ENCODE data around the gene MED4.
"Not testable (repeated sequence)": the region's sequence is repeated elsewhere in the genome, so short reads cannot be mapped to it uniquely, and the experiment has no call there.

The MED4 gene

DNA sequence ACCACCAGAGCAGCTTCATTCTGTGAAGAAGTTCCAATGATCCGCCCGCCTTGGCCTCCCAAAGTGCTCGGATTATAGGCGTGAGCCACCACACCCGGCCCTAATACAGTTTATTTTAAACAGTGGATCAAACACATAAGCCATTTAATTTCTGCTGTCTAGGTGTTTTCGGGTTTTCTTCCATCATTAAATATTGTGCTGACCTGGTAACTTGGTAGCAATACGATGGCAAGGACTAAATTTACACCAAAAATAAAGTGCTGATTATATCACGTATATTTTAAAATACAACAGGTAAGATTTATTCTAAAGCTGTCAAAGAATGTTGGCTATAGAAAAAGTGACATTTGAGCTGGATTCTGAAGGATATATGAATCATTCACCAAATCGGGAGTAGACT lies 1.3 kb downstream of the MED4 start:
- DNase-seq, result no peak

DNA sequence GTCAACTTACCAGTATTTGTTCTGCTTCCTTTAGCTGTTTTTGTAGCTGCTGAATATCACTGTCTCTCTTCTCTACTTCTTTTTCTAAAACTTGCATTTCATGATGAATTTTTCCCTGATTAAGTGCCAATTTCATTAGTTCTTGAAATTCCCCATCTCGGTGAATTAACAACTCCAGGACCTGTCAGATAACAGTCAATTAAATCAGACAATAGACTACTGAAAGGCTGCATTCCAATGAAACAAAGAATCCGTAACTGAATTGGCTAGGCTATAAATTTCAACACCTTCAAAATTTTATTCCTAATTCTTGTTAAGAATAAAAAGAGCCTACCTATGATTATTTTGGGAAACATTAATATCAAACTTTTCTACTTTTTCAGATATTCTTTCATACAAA lies 8.6 kb downstream of the MED4 start:
- DNase-seq, result no peak

DNA sequence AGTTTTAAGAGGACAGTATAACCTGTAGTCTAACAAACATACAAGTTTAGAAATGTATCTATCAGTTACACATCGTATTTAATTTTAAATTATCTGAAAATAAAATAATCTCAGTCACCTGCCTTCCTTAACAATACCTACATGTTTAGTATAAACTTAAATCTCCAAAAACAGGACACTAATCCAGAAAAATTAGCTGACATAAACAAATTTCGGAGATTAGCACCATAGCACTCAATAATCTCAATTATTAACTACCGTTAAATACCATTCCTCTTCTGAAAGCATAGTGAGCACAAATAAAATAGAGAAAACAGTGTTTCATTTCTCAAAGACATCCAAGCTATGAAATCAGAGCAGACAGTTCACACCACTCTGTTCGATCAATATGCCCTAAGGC lies 13.2 kb downstream of the MED4 start:
- DNase-seq, result no peak

DNA sequence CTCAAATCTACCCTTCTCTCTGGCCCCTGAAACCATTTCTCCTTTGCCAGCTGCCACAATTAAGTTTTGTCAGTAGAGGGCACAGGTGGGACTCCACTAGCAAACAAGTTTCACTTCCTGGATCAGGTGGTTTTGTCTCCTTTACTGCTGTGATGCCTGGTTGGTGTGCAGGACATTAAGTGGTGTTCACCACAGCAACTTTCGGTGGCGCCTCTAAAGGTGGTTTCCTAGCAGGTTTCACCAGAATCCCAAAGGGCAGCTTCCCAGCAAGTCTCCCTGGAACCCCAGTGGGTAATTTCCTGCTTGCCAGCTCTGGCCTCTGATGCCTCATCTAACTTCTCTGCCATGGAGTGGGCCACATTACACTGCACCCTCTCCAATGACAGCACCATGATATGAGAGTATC lies 16.6 kb downstream of the MED4 start:
- no peak for DNase-seq

DNA sequence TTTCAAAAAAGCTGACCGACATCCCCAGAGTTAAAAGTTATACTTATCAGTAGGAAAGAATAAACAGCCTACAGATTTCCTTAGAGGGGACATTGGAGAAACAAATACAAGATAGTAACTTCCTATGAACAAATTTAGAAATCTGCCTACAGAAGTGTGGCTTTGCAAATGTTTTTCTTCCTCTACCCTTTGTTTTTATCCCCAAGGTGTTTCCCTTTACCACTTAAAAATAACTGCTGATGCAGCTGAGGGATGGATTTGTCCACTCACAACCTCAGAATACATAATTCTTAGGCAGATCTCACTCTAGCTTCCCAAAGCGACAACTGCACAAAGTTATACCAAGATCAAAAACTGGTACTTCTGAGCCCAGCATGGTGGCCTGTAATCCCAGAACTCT lies 20.9 kb downstream of the MED4 start:
- DNase-seq, result no peak

DNA sequence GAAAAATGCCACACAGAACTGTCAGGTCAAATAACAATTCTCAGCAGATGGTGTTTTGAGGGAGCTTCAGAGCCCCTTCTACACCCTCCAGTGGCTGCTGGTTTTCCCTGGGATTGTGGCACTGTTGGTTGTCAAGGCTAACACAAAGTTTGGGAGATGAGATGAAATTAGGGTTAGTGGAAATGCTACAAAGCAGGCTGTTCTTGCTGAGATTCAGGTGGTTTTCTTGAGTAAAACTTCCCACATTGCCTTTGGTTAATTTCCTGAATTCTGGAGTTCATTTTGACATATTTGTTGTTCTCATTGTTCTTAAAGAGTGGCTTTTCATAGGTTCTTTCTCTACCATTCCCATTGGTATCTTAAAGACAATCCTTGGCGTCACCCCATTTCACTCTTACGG lies 22.1 kb downstream of the MED4 start:
- DNase-seq, result no peak

DNA sequence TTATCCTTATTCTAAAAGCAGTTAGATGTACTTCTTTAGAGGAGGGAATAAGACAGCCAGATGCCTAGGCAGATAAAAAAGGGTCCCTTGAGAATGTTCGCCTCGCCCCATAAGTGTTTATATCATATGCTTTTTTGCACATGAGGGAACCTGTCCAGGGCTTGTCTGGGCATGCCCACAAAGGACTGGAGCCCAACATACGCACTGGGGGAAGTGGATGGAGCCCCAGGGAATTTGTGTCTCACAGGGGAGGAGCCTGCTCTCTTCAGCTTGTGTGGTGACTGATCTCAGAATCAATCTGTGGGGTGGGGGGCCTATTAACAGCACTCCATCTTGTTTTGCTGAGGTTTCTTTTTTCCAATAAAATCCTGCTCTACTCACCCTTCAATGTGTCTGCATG lies 22.6 kb downstream of the MED4 start:
- no peak for DNase-seq

DNA sequence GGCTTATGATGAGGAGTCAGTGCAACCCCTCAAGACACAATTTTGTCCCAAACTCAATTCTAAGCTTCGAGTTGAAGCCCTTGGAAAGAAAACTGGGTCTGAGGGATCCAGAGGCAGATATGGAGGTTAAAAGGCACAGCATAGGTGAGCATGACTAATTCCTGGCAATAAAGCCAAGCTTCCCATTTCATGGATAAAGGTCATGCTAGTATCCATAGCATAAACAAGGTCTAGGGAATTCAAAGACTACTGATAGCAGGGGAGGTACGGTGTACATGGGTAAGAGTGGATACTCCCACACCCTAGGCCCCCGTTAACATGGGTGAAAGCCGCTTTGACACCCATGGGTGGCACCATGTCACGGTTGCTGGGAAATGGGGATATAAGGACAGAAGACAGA lies 24.0 kb downstream of the MED4 start:
- no peak for DNase-seq

DNA sequence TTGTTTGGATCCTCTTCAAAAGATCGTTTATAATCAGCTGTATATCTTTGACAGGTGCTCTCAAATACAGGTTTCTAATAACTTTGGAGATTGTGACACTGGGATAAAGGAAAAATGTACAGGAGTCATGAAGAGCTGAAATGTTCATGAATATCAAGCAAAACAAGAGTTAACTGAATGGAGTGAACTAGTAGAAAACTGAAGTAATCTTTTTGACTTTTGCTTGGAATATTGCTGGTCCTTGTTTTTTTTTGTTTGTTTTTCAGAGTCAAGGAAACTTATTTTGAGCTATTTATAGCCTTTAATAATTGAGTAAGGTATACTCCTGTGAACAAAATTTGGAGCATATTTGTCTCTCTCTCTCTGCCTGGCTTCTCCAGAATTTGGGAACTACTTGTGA lies 25.3 kb downstream of the MED4 start:
- DNase-seq, result no peak

DNA sequence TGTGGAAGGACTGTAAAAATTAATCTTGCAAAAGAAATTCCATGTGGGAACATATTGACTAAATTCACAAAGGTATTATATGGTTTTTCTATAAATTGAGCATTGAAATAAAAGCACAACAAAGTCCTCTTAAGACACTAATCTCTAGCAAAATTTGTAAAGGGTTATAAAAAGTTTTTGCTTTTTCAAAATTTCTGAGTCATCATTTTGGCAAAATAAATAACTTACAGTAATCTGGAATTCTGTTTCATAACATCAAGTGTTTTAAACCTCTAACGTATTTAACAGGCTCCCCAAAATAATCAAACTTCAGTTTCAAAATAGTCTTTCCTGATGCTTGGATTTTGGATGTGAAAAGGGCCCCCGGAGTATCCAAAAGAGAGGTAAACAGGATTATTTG lies 26.0 kb downstream of the MED4 start:
- no peak for DNase-seq

DNA sequence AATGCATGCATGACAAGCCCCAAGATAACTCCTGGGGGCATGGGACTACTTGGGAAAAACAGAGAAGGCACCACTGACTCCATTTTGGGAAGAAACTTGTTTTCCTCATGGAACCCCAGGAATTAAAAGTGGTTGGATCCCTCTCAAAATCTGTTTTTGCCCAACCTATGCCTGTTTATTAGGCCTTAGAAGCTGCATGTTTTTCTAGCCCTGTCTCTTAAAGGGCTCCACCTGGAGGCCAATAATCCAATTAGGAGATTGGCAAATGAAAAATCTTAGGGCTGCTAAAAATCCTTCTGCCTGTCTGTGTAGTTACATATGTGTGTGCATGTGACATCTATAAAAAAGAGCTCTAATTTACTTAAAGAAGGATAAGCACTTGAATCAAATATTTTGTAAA lies 26.9 kb downstream of the MED4 start:
- DNase-seq, result no peak

DNA sequence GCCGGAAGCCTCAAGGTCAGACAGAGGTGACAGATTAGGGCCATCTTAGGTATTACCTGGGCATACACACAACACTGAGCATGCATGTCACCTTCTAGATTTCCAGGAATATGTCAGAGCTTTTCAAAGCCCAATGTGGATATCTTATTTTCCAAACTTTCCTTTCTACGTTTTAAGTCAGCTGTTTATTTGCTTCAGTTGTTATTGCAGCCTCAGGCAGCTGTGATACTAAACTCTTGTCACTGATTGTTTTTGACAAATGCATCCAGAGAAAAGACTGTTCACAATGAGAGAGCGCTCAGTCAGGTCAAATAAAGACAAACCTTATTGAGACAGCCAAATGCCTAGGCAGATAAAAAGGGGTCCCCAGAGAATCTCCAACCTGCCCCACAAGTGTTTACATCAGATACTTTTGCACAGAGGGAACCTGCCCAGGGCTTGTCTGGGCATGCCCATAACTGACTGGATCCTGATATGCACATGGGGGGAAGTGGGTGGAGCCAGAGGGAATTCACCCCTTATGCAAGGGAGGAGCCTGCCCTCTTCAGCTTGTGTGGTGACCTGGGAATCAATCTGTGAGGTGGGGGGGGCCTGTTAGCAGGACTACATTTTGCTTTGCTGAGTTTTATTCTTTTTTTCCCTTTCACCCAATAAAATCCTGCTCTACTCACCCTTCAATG lies 28.5 kb downstream of the MED4 start:
- no peak for DNase-seq

DNA sequence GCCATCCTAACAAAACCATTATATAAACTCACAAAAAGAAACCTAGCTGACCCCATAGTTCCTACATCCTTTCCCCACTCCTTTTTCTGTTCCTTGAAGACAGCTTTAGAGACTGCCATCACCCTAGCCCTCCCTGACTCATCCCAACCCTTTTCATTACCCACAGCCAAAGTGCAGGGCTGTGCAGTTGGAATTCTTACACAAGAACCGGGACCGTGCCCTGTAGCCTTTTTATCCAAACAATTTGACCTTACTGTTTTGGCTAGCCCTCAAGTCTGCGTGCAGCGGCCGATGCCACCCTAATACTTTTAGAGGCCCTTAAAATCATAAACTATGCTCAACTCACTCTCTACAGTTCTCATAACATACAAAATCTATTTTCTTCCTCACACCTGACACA lies 35.0 kb downstream of the MED4 start:
- not testable (repeated sequence) for DNase-seq

DNA sequence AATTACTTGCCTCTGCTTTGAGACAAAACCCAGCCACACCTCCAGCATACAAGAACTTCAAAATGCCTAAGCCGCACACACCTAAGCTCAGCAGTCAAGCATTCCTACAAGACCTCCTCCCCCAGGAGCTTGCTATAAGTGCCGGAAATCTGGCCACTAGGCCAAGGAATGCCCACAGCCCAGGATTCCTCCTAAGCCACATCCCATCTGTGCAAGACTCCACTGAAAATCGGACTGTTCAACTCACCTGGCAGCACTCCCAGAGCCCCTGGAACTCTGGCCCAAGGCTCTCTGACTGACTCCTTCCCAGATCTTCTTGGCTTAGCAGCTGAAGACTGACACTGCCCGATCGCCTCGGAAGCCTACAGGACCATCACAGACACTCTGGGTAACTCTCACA lies 36.4 kb downstream of the MED4 start:
- not testable (repeated sequence) for DNase-seq

DNA sequence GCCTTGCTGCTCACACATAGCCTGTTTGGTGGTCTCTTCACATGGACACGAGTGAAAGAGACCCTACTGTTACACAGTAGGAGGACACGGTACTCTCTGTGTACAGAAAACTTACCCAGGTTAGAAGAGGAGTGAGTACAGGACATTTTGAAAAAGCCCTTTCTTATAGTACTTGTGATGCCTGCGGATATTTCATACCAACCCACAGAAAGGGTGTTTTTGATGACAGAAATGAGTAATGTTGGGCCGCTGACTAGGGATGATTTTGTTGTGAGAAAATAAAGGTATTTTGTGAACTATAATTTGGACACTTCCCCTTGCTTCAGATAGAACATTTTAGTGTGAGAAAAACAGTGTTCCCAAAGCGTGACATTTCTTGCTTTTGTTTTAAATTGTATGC lies 39.2 kb downstream of the MED4 start:
- DNase-seq, result no peak

DNA sequence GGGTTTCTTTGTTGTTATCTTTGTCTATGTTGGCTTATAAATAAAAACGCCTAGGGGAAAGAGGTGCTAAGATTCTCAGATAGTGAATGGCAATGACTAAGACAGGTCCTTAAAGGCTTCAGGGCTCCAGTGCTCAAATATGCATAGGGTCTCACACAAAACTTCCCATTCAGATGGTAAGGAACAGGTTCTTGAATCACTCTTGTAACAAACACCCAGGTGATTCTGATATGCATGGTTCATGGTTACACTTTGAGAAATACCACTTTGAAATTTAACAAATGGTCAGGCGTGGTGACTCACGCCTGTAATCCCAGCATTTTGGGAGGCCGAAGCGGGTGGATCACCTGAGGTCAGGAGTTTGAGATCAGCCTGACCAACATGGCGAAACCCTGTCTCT lies 40.3 kb downstream of the MED4 start:
- DNase-seq, result no peak

DNA sequence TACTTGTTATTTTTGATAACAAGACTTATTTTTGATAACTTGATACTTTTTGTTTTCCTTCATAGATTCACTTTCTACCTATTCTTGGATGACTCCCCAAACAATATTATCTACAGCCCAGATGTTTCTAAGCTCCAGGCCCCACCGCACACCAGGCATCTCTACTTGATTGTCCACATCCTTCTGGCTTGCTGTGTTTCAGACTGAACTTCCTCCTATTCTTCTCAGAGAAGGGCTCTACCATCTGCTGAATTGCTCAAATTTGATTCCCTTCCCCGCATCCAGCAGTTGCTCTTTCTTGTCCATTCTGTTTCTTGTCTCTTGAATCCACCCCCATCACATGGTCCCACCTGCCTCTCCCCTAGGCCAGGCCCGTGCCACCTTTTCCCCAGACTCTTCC lies 44.4 kb downstream of the MED4 start:
- no peak for DNase-seq

DNA sequence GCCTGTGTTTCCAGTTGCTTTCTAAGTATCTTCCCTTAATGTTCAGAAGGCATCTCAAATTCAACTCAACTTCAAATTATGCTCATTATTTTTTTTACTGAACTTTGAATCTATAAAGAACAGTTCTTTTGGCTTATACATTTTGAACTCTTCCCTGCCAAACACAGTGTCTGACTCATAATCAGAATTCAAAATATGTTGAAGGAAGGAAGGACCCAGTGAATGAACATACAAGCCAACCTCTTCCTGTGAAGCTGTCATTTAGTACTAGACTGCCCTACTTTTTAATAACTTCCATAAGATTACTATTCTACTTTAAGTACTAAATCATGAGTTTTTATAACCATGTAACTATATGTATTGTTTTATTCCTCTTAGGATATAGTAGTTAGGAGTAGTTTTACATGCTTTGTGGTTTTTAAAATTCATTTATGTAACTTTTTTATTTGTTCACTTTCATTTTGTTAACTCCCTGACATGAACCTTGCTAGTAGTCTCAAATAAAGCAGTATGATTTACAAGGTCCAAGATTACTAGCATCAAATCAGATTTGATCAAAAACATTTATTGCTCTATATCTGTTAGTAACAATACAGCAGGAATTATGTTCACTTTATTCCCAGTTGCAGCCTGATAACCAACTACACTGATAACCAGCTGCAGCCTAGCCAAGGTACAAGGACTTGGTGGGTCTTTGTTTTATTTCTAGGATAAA lies 51.0 kb downstream of the MED4 start:
- DNase-seq, result no peak

DNA sequence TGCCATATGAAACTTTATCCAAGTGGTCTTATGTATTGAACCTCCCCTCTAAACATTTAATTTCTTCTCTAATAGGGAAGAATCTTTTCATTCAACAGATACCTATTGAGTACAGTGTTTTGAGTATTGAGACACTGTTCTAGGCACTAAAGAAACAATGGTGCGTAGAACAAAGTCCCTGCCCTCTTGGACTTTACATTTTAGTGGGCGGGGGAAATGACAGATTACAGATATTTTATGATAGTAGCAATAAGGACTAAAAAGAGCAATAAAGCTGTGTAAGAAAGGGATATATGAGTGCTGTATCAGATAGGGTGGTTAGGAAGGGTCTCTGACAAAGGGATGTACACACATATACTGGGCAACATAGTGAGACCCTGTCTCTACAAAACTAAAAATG lies 52.0 kb downstream of the MED4 start:
- DNase-seq, result no peak

DNA sequence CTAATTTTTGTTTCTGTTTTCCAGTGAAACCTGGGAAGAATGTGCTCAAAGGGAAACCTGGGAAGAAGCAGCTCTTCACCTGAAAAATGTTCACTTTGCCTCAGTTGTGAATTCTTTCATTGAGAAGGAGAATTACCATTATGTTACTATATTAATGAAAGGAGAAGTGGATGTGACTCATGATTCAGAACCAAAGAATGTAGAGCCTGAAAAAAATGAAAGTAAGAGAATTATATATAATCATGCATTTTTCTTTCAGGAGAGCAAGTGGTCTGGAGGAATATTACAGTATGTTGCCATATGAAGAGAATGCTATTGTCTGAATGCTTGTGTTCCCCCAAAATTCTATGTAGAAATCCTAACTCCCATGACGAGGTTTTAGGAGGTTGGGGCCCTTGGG lies 54.0 kb downstream of the MED4 start:
- DNase-seq, result no peak

DNA sequence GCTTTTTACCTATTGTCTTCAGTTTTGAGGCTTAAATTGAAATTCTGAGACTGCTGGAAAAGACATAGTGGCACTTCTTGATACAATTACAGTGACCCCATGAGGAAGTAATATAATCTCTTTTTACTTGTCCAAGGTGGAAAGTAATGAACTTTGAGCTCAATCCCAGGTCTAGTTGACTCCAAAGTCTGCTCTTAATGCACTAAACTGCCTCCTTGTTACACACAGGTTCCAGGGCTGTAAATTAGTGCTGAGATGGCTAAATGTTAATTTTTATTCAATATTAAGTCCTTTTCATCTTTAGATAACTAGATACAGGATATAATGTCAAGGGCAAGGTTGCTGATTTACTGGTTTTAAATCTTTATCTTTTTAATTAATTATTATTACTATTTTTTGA lies 54.9 kb downstream of the MED4 start:
- no peak for DNase-seq

DNA sequence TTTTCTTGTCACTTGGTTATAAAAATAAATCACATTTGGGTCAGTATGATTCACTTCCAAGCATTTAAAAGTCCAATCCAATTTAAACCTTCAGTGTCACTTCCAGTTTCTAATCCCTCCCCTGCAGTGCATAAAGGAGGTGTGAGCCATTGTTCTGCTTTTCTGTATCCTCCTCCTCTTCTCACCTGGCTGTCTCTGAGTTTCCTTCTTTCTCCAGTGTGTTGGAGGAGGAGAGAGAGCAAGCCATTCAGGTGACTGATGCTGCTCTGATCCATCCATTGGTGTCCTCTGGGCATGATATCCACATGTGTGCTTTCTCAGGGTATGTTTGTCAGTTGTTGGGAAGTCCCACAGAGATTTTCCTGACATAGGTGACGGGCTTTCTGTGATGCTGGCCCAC lies 56.1 kb downstream of the MED4 start:
- DNase-seq, result no peak

DNA sequence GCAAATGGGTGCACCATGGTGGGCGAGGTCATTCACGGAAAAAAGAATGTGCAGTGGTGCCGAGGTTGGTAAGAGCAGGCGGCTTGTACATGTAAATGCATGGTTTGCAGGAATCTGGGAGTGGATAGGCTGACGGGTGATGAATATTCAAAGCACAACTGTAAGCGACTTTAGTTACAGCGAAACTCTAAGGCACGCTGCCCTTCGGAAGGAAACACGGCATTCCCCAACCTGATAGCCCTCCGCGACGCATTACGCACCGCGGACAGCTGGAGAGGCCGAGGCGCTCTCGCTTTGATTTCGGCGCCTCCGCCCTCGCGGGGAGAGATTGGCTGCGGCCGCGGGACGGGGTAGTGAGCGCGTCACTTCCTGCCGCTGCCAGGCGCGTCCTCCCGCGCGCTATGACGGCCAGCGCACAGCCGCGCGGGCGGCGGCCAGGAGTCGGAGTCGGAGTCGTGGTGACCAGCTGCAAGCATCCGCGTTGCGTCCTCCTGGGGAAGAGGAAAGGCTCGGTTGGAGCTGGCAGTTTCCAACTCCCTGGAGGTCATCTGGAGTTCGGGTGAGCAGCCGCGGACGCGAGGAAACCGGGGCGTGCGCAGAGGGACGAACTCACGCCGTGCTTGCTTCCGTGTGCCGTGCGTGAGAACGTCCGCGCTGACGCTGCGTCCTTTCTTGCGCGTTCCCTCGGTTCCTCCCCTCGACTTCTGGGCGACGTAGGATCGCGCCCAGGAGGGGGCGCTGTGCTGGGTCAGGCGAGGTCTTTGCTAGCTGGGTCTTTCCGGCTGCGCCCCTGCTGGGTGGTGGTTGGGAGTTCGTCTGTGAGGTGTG lies 57.3 kb downstream of the MED4 start, which contains the start of gene NUDT15:
TSS of gene NUDT15 (plus strand) at position 381 of the 828 bp plus-strand sequence. CDS start at position 402, 21 bp downstream.
- DNase-seq, result peak; percentile 92

DNA sequence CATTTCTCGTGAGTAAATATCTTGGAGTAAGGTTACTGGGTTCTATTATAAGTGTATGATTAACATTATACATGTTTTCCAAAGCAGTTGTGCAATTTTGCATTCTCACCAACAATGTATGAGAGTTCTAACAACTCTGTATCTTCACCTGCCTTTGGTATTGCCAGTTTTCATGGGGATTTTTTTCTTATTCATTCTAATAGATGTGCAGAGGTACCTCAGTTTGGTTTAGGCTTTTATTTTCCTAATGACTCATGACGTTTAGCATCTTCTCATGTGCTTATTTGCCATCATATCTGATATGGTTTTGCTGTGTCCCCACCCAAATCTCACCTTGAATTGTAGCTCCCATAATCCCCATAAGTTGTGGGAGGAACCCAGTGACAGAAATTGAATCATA lies 65.0 kb downstream of the MED4 start:
- no peak for DNase-seq

Measured in effector CD4-positive, alpha-beta T cell (primary cell).